Measurements from ENCODE around the gene CYTH4.
"Not testable (repeated sequence)": the region's sequence is repeated elsewhere in the genome, so short reads cannot be mapped to it uniquely, and the experiment has no call there.

CYTH4 gene

DNA sequence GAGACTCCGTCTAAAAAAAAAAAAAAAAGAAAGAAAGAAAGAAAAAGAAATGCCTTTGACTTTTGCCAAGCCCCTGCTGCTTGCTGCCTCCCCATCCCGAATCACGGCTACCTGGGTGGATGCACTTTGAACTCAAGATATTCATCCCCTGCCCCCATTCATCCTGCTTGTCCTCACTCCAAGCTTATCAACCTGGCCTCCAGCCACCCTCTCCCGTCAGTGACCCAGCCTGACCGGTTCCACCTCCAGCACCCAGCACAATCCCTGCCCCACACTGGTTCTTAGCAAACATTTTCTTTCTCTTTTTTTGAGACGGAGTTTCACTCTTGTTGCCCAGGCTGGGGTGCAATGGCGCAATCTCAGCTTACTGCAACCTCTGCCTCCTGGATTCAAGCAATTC, 44.4 kb downstream of the CYTH4 start:
- no peak overlapping the region for H3K4me3 ChIP-seq (ENCODE audit: low read depth, low read length)

DNA sequence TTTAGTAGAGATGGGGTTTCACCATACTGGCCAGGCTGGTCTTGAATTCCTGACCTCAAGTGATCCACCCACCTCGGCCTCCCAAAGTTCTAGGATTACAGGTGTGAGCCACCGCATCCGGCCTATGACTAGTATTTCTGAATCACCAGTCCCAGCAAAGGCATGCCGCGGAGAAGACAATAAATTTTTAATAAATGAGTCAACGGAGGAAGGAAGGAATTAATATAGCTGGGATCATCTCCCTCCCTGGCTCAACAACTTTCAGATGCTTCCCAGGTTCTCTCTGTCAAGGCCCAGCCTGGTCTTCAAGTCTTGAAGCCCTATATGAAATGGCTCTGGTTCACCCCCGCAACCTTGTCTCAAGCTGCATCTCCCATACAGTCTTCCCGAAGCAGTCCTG, 45.7 kb downstream of the CYTH4 start:
- no peak overlapping the region for H3K4me3 ChIP-seq (ENCODE audit: low read depth, low read length)

DNA sequence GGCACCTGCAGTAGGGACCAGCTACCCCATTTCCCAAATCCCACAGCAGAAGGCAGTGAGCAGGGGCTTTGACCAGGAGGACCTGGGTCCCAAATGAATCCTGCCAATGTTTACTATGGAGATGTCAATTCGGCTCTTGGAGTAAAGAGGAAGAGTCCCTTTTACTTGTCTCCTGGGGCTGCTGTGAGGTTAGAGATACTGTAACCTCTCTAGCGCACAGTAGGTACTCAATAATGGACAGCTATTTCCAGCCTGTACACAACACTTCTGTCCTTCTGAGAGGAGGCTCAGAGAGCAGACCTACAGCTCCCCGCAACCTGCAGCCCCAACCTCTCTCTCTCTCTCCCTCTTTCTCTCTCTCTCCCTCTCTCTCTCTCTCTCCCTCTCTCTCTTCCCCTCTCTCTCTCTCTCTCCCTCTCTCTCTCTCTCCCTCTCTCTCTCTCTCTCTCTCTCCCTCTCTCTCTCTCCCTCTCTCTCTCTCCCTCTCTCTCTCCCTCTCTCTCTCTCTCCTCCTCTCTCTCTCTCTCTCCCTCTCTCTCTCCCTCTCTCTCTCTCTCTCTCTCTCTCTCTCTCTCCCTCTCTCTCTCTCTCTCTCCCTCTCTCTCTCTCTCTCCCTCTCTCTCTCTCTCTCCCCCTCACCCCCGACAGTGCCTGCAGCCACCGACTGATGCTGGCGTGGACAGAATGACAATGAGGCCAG, 46.4 kb downstream of the CYTH4 start:
- H3K4me3 ChIP-seq (ENCODE audit: low read depth, low read length) = not testable (repeated sequence)

DNA sequence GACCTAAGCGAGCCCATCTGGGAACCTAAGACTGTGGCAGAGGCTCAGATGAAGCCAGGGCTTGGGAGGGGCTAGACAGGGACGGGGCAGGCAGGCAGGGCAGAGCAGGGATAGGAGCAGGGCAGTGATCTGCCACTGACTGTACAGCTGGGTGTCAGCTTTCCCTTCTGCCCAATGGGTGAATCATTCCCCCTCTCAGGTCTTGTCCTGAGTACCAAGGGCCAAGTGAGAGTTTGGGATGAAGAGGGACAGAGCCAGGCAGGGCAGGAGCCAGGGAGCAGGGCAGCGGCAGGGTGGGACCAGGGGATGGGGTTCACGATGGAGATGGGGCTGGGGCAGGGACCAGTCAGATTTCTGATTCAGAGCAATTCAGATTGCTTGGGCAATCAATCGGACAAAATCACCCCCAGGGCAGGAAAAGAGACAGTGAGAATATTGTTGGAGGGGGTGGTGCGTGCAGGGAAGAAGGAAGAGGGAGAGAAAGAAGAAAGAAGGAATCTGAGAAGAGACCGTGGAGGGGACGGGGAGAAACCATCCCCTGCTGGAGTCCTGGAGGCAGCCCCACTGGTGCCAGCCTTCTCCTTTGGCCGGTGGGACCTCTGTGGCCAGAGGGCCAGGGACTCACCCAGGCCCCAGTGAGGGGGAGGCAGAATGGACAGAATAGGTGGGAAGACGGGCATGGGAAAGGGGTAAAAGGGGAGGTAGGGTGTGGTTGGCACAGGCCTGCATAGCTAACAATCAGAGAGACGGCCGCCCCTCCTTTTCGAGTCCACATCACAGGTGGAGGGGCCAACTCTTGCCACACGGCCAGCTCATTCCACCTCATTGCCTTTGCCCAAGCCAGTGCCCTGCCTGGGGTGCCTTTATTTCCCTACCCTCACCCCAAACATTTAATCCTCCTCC, 47.2 kb downstream of the CYTH4 start:
- no peak overlapping the region for H3K4me3 ChIP-seq (ENCODE audit: low read depth, low read length)

DNA sequence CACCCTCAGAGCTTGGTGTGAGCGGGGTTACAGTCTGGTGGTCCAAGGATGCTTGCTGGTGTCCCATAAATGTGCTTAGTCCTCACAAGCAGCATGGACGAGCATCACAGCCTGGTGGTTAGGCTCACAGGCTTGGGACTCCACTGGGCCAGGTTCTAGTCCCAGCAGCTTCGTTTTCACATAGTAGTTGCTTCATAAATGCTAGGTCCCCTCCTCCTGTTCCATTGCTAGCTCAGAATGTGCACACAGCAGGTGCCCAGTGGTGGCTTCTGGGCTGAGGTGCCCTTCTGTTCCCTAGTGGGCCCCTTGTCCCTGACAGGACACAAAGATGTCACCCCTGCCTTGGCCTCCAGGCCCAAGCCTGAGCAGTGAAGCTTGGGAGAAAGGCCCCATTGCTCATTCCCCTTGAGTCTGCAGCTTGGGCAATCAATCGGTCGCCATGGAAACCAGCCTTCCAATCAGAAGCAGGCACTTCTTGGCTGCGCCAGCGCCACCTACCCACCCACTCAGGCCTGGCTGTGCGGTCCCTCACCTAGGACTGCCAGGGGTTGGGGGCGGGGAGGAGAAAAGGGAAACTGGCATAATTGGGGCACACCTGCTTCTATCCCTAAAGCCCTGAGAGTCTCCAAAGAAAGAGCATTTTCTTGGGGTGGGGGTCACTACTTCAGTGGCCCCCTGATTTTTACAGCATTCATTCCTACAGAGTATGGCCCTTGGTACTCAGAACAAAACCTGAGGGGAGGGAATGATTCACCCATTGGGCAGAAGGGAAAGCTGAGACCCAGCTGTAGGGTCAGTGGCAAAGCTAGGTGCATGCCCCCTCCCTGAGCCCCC, 48.1 kb downstream of the CYTH4 start:
- H3K4me3 ChIP-seq (ENCODE audit: low read depth, low read length) = no peak overlapping the region

DNA sequence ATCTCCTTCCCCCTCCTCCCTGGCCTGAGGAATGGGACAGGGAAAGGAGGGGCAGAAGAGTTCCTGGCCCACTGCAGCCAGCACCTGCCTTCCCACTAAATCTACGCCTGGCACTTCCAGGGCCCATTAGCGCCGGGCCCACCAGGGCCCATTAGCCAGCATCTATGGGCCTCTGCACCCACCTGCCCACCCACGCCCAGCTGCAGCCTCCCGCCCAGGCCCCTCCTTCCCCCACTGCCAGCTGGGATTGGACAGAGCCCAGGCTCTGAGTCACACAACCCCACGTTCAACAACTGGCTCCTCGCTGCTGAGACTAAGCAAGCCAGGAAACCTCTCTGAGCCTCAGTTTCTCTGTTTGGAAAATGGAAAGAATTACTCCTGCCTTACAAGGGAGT, 48.7 kb downstream of the CYTH4 start:
- no peak overlapping the region for H3K4me3 ChIP-seq (ENCODE audit: low read depth, low read length)

DNA sequence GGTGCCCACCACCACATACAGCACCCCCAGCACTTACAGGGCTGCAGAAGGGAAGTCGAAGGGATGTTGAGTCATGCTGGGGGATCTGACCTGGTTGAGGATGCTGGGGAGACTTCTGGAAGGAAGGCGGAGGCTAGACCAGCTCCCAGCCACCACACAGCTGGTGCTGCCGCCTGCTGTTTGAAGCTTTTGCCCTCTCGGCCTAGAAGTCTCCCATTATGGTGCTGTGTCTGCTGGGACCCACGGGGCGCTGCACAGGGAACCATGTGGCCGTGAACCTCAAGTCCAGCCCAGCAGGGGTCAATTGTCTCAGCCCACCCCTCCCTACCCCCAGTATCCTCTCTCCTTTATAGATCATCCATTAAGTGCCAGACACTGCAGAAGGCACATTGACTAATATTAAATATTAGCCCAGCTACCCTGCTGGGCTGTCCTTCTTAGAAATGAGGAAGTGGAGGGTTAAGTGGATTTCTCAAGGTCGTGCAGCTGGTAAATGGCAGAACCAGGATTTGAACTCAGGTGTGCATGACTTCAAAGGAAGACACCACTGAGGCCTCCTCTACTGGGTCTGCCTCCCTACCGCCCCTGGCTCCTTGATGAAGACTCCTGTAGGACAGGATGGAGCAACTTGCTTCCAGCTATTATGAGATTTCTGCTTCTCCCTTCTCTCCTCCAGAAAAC, 49.7 kb downstream of the CYTH4 start:
- no peak overlapping the region for H3K4me3 ChIP-seq (ENCODE audit: low read depth, low read length)

DNA sequence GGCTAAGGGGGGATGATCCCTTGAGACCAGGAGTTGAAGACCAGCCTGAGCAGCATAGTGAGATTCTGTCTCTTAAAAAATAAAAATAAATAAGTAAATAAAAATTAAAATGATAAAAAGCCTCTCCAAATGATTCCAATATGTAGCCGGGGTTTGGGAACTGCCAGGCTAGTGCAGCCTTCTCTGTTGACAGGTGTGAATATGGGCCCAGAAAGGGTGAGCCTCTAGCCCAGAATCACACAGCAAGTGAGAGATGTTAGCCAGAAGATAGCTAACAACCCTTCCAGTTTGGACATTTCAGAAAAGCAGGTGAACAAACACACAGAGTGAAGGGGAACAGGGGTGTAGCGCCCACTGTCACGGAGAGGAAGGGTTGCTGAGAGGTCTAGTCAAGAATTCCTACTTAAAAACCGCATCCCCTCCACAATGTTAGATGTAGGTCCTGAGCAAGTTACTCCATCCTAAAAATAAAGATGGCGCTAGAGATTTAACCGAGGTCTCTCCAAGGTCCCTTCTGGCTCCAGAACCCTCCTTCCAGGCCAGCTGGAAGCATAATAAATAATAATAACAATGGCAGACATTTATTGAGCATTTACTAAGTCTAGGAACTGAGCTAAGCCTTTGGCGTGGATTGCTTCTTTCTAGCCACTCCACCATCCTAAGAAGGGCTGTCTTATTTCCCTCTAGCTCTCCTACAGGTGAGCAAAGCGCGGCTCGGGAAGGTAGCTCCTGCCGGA, 51.6 kb downstream of the CYTH4 start:
- H3K4me3 ChIP-seq (ENCODE audit: low read depth, low read length) = peak overlapping the region; percentile 27

DNA sequence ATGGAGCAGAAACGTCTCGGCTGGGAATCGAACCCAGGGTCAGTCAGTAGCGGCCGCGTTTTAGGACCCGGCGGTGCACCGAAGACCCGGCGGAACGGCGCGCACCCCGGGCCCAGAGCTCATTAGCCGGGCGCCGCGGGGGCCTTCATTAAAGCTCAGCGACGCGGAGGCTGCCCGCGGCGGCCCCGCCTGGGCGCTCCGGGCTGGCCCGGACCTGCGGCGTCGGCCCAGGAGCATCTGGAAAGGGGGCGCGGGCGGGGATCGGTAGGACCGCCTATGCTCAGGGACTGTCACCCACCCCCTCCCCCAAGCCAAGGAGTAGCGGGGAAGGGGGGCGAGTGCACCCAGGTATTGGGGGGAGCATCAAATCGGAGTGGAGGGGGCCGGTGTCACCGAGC, 52.2 kb downstream of the CYTH4 start:
- H3K4me3 ChIP-seq (ENCODE audit: low read depth, low read length) = peak overlapping the region; percentile 40

DNA sequence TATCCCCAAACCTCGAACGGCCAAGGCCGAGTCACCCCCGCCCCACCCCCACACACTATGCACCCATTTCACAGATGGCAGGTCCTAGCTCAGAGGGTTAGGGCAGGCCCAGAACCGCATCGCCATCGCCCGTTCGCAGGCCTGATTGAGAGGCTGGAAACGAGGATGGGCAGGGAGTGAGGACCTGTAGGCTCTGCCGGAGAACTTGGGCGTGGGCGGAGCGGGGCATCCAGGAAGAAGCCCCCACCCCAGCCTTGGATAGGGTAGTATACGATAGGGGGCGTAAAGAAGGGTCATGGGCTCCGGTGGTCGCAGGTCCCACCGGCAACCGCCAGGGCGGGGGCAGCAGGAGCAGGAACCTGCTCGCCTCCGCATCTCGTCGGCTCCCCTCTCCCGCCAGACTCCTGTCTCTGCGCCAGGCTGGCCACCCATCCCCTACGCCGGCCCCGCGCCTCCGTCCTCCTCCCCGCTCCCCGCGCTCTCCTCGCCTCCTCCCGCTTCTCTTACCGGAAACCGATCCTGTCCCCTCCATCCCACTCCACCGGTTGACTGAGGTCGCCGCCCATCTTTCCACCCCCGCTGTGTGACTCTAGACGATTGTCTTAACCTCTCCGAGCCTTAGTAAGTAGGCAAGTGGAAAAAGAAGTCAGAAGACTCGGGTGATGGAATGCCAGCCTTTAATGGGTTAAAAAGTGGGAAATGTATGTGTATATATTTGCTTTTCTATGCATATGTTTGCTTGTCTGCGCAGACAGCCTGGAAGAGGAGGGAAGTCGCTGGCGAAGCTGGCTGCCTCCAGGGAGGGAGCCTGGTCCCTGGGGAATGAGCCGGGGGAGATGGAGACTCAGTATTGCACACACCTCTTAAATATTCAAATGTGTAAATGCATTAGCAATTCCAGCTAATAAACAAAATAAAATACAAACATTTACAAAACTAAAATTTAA, 52.8 kb downstream of the CYTH4 start:
- peak overlapping the region; percentile 40 for H3K4me3 ChIP-seq (ENCODE audit: low read depth, low read length)

DNA sequence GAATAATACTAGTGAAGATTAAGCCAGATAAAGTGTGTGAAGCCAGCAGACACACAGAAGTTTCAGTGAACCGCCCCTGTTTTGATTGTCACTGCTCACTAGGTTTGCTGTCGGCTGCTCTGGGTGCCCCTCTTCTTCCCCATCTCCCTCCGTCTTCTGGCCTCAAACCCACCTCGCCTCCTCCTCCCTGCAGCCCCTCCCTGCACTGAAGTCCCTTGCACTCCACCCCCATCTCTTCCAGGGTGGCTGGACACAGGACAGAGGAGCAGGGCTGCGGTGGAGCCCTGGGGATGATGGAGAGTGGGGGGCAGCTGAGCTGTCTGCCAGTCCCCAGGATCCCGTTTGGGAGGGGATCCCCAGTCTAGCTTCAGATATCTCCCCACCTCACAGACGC, 53.5 kb downstream of the CYTH4 start:
- no peak overlapping the region for H3K4me3 ChIP-seq (ENCODE audit: low read depth, low read length)

DNA sequence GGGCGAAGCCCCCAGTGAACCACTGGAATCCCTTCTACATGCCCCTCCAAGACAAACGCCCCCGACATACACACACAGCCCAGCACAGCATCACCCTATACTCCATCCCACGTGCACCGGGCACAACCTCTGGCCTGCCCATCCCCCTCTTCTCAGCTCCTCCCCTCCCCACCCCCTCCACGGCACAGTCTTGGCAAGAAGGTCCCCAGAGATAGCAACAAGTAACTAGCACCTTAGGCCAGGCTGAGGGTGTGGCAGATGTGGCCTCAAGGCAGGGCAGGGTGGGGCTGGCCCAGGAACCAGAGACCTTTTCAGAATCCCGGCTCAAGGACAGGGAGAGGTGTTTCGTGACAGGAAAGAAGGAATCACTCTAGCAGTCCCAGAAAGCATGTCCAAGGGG, 54.3 kb downstream of the CYTH4 start:
- H3K4me3 ChIP-seq (ENCODE audit: low read depth, low read length) = no peak overlapping the region

DNA sequence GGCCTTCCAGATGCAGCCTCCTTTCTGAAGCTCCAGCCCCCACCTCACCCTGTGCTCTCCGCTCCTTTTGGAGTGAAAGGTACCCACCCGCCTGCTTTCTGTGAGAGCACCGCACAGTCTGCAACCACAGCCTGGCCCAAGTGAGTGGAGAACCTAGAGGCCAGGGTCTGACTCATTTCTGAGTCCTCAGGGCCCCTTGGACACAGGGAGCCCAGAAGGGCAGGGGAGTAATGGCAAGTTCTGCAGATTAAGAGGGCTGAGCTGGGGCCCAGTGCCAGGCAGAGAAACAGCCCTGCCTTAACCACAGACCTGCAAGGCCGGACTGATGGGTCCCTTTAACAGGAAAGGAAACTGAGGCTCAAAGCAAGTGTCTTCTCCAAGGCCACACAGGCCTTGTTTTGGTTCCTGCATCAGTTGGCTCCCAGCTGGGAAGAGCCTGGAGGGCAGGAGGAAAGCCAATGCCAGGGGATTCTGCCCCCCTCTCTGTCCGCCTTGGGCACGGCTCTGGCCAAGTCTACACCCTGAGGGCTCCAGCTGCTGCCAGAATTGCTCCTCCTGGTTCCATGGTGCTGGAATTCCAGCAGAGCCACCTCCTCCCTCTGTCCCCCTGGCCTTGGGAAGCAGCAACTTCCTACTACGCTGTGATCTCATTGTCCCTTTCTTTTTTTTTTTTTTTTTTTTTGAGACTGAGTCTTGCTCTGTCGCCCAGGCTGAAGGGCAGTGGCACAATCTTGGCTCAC, 55.1 kb downstream of the CYTH4 start:
- no peak overlapping the region for H3K4me3 ChIP-seq (ENCODE audit: low read depth, low read length)

DNA sequence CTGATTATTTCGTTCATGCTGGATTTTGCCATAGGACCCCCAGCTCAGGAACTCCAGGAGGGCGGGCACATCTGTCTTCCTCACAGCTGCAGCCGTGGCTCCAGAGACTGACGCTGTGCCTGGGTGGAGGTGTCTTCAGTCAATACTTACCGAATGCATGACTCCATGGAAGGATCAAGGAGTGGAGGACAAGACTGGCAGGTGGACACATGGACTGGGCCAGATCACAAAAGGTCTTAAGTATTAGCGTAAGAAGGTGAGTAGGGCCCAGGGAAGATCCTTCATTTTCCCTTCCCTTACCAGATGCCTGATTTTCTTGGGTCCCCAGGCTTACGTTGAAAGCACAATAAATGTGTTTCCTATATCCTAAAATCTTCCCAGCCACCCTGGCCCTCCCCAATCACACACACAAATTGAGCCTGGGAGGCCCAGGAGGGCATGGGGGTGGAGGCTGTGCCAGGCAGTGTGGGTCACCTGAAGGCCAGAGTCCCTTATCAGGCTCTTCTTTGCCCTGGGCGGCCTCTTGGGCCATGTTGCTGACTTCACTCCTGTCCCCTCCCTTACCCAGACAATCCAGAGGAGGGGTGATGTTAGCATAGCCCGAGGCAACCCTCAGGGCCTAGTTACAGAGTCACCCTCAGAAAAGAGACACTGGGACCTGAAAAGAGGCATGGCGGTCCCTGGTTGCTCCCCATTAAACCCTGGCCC, 56.4 kb downstream of the CYTH4 start:
- no peak overlapping the region for H3K4me3 ChIP-seq (ENCODE audit: low read depth, low read length)

DNA sequence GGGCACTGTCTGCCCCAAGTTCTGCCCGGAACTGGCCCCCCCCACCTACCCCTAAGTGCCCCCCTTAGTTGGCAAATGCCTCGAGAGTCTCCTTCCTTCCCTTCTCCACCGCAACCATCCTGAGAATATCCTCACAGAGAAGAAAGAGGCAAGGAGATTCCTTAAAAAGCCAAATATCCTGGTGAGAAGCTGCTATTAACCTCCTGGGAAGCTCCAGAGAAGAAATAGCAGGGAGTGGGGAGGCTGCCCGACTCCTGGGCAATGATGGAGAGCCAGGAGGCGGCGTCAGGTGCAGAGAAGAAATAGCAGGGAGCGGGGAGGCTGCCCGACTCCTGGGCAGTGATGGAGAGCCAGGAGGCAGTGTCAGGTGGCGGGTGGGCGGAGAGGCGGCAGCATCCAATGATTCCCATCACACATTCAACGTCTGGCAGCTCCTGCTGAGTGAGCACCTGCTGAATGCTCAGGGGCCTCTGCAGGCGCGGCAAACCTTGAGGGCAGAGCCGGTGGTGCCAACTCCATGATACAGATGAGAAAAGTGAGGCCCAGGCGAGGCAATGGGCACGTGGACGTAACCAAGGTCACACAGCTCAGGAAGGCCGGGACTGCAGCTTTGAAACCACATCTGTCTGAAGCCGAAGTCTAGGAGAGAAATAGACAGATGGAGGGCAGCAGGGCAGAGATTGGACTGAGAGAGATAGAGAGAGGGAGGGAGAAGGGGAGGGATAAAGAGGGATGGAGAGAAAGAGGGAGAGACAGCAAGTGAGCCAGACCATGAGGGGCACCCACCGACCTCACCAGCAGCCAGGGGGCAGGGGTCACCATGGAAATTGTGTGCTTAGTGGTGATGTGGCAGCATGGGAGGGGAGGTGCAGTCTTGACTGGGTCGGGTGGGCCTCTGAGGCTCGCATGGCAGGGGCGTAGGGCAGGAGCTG, 58.3 kb downstream of the CYTH4 start:
- no peak overlapping the region for H3K4me3 ChIP-seq (ENCODE audit: low read depth, low read length)

DNA sequence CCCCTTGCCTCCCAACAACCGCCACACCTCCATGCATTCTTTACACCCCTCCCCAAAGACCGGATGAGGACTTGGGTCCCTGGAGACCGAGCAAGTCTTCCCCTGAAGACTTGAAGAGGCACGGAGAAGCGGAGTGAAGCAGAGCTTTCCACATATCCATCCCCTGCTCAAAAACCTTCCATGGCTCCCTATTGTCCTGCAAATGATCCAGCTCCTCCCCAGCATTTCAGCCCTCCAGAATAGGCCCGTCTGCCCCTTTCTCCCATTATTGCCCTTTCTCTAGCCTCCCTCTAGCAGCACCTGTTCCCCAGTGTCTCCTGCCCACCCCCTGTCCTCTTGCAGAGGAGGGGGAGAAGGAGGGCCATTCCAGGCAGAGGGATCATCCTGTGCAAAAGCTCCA, 59.8 kb downstream of the CYTH4 start:
- H3K4me3 ChIP-seq (ENCODE audit: low read depth, low read length) = no peak overlapping the region

DNA sequence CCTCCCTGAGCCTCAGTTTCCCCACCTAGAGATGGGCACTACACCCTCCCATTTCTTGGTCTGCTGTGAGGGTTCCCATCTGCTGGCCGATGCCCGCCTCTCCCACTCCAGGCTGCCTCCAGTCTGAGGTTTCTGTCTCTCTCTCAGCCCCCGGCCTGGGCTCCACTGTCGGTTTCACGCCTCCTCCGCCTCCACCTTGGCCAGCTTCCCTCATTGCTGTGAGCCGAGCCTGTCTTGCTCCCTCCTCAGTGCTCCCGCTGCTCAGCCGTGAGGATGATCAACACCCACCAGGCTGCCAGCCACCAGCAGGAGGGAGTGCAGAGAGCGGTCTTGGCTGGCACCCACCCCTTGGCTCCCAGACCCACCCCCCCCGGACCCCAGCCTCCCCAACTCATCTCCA, 61.0 kb downstream of the CYTH4 start:
- H3K4me3 ChIP-seq (ENCODE audit: low read depth, low read length) = no peak overlapping the region

Measured in iPS-11a (cell line).